ENCODE measurements around the gene CCDC148.

CCDC148 gene

DNA sequence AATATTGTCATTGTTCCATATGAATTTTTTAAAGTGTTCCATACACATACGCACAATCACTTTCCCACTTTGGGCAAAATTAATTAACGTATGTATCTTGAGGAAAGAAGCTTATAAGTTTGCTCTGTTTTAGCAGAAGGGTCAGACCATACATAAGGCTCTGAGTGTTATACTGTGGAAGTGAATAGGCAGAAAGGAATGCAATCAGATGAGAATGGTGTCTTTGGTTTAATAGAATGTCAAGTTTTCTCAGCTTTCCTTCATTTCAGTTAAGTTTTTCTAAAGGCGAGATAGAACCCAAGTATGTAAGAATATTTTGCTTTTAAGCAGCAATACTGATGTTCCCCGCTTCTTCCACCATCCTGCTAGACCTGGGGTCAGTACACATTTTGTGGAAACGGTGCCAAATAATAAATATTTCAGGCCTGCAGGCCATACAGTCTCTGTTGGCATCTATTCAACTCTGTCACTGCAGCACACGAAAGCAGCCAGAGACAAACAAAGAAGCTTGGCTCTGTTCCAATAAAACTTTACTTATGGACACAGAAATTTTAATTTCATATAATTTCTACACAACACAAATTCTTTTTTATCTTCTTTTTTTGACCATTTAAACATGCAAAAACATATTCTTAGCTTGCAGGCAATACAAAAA lies 254.3 kb downstream of the CCDC148 start:
- DNase-seq = no peak

DNA sequence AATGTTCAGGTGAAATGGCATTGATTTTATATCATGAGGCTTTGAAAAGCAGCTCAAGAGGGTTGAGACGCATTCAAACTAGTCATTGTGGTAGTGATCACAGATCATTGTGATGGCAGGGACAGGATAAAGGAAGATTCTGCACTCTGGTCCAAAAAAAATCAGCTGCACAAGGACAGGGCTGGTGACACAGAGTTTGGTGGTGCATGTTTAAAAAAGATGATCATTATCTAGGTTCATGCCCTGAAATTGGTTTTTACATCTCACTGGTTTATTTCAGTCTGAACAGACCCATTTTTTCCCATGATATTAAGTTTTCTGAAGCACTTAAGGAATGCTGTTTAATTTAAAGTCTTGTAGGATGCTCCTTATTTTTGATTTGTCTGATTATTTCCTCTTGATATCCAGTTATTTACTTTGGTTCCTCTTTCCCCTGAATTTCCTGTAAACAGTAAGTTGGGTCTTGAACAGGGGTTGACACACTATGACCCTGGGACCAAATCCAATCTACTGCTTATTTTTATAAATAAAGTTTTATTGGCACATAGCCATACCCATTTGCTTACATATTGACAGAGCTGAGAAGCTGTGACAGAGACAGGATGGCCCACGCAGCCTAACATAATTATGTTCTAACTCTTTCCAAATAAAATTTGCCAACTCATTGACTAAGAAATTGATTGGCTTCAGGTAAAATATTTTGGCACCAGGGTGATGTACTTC lies 256.5 kb downstream of the CCDC148 start:
- no peak for DNase-seq

DNA sequence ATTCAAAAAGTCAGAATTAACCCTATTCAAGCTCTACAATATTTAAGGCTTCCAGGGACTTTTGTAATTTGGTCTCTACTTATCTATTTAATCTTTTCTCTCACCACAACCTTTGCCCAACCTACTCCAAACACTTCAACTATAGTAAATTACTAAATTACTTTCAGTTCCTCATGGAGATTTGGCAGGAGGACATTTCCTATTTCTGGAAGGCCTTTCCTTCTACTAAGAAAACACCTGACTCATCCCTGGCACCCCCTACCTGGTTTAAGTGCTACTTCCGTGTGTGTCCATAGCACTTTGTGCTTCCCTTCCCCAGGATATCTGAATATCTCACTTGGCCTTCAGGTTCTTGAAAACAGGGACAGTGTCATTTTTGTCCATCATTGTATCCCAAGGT lies 258.6 kb downstream of the CCDC148 start:
- DNase-seq = peak; percentile 68

DNA sequence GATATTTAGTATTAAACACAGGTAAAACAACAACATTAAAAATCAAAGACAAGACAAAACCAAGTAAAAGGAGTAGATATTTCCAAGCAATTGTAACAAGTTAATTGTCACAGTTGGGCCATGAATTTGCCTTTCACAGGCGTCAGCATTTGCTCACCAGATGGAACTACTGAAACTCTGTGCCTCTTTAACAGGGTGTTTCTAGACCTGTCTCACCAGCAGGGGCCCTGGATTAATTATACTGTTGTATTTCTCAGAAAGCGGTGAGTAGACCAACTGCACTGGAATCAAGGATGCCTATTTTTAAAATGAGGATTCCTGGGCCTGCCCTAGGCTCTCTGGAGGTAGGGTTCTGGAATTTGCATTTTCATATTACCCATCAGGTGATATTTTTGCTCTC lies 262.3 kb downstream of the CCDC148 start:
- no peak for DNase-seq

DNA sequence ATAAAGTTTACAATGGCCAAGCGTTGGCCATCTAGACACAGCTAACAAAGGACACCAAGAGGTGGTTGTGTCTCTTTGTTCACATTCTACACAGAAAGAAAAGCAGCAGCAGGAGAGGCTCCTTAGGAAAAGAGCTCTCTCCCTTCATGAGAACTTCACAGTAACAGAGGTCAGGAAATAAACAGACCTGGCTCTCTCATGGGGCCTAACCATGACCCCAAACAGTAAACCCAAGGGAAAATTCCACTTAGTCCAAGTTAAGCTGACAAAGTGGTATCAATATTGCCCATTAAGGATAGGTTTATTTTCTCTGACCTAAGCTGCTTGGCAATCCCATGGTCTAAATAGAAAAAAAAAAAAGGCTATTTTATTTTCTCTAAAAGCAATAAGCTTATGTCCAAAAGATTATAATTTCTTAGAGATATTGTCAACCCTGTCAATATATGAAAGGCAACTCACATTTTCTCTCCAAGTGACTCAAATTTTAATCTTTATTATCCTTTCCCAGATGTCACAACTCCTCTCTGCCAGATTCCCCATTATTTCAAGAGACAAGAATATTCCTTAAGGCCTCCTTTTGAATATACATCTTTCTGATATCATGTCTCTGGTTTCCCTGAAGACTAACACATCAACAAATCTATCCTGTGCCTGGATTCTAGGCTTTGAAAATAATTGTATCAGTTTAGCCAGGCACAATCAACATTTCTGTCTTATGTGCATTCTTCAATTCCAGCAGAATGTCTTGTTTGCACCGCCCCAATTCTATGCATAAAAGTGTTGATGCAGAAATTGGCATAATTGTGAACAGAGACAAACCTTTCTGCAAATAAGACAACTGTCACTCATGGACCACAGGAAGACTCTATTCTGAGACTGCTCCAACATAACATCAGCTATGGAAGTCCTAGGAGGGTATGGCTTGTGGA lies 263.8 kb downstream of the CCDC148 start:
- no peak for DNase-seq

DNA sequence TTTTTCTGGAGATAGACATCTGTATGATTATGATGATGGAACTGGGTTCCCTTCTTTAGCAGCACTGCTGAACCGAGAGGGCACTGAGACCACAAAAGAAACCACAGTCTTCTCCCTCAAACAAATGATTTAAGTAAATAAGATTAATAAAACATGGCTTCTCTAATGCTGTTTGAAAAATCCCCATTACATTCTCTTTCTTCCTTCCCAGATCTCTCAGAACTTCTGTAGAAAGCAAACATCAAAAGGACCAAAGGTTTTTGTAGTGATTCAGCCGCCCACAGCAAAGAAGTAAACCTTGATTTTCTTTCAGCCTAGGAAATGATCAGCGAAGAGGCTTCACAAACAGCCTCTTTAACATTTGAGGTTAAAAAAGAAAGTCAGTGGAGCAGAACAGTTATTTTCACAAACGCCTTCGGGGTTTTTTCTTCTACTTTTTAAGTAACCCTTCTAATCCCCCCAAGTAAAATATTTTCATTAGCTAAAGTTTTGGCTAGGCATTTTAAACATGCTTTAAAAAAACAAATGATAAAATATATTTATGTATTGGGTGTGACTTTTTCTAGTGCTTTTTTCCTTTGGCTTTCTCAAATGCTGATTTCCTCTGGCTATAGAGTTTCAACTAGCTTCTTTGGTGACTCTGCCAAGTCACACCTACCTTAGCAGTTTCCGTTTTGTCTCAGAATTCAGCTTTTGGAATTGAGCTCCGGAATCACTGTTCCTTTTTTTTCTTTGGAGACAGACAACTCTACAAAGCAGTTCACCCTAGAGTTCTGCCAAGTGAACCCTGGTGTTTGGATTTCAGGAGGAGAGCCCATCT lies 265.3 kb downstream of the CCDC148 start:
- DNase-seq = no peak

GRCh38 chr2:158189526-158189925 lies 267.0 kb downstream of the CCDC148 start:
- DNase-seq = peak; percentile 25

GRCh38 chr2:158187908-158188307 lies 268.6 kb downstream of the CCDC148 start:
- DNase-seq = no peak

DNA sequence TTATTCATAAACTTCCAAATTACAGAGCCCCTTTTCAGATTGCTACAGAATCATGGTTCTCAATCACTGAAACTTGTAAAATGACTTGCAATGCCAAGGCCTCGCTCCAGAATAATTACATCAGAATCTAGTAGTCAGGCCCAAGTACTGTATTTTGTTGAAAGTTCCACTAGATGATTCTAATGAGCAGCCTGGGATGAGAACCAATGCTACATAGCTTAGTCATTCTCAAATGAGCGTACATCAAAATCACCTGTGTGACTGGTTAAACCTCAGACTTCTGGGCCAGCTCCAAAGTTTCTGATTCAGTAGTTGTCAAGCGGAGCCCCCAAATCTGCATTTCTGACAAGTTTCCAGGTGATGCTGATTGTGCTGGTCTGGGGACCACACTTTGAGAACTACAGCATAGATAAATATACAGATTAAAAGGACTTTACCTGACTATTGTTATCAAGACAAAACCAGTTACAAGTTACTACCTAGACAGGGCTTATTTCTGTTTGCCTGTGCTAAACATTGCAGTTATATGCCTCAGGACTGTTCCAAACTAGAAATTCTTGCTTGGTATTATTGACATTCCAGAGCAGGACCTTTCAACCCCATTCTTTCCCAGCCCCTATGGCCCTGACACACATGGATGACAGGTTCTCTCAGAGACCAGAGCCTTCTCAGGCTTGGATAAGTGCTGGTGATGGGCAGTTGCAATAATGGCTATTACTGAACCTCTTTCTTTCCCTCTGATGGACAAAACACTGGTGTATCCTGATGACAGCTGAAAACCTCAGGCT lies 271.8 kb downstream of the CCDC148 start:
- DNase-seq = no peak

DNA sequence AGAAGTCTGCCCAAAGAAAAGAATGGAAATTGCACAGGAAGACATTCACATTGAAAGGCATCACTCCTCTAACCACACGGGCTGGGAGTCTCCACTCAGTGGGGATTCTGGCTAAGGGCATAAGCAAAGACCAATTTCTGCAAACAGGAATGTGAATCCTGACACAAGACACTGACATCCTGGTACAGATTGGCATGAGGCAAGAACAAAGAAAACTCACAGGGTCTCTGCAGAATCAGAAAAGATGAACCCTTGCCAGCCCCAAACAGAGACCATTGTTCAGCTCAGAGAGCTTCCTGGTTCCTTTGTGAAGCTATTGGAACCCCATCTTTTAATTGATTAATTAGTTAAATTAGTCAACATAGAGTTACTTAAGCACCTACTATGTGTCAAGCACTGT lies 272.6 kb downstream of the CCDC148 start:
- DNase-seq = no peak

- no peak for DNase-seq
Measured at GRCh38 chr2:158182676-158183295, 273.8 kb downstream of the CCDC148 start.

DNA sequence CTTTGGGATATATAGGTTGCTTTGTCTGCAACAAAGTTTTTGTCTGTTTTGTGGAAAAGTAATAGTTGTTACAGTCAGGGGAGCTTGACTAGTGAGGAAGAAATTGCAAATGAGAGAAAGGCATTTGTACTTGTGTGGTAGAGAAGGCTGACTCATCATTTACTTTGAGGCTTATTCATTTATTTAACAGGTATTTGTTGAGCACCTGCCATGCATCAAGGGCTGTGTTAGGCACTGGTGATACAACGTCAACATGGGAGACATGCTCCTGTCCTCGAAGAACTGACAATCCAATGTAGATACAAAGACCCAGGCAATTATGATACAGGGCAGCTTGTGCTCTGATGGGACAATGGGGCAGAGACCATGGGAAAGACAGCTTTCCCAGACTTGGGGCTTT lies 275.4 kb downstream of the CCDC148 start:
- no peak for DNase-seq

DNA sequence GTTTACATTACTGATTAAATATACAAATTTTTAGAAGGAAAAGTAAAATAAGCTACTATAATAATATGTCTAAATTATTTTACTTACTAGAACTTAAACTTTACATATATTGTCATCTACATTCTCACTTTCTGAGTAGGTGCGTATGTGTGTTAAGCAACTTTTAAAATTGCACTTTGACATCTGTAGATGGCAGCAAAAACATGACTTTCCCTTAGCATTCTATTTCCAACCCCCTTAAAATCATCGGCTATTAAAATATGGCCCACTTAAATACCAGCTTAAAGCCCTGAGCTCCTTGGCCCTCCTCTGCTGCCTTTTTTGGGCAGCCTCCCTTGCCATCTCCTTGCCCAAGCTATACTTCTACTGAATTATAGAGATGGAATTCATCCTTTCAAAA lies 276.9 kb downstream of the CCDC148 start:
- peak; percentile 31 for DNase-seq

GRCh38 chr2:158178646-158179045 lies 277.9 kb downstream of the CCDC148 start:
- peak; percentile 72 for DNase-seq

GRCh38 chr2:158174956-158175355 lies 281.6 kb downstream of the CCDC148 start:
- DNase-seq = no peak

DNA sequence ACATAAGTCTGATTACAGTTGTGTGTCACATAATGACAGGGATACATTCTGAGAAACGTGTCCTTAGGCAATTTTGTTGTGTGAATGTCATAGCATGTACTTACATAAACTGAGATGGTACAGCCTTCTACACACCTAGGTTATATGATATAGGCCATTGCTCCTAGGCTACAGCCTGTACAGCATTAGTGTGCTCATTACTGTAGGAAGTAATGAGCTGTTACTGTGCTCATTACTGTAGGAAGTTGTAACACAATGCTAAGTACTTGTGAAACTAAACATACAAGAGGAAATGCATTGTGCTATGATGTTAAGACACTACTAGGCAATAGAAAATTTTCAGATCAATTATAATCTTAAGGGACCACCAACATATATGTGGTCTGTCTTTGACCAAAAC lies 282.1 kb downstream of the CCDC148 start:
- peak; percentile 59 for DNase-seq

GRCh38 chr2:158172719-158173118 lies 283.8 kb downstream of the CCDC148 start:
- peak; percentile 5 for DNase-seq

- DNase-seq = peak; percentile 19
Measured at GRCh38 chr2:158154596-158154995, 302.0 kb downstream of the CCDC148 start.

- peak; percentile 60 for DNase-seq
Measured at GRCh38 chr2:158153270-158154015, 303.1 kb downstream of the CCDC148 start.

DNA sequence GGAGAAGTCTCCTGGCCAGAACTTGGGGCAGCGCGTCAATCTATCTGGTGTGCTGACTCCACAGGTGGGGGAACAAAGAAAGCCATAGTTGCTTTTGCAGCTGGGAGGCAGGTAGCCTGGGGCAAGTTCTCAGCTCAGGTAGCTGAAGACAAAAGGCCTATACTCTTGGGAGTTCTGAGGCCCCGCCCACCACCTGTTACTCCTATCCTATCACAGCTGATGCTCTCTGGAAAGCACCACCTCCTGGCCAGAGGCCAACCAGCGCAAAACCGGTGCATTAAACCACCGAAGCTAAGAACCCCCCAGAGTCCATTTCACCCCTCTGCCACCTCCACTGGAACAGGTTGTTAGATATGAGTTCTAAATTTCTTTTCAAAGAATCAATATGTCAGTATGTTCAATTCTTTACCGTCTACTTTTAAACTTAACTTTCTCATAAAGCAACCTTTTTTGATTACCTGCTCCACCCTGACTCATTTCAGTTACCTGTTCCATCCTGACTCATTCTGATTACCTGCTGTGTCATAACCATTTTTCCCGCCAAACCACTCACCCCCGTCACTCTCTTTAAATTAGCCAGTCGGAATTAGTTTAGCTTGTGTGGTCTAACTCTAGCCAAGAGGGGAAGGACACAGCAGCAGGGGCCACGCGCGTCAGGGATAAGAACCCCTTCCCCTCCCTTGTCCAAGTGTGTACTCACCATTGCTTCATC lies 311.5 kb downstream of the CCDC148 start:
- no peak for DNase-seq

All from MV-4-11 (cell line).